Measurements from ENCODE around the gene TLR10. TPM values are rescaled to one million over a fixed set of nuclear protein-coding genes. Genes with fewer than 3 reads are reported as not detected.

Gene TLR10
- total RNA-seq, 1 donor from 2014 or later = 0.52 TPM

DNA sequence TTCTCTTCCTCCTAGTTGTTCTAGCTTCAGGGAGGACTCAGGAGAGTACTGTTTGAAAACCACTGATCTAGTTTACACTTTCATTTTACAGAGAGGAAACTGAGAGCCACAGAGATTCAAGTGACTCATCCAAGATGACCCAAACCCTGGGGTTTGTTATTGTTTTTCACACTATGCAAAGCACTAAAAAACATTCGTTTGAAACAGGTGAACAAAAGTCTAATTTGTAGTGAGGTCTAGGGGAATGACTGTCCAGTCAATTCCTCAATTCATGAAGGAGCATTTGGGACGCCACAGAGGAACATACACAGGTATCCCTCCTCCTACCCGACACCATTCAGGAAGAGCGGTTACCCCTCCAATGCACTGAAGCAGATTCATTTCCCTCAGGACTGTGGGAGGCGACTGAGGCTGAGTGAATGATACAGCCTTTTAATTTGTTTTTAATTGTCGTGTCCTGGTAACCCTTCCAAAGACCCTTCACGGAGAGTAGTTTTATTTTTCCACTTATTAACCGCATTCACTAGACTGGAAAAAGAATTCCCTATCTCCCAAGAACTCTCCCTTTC lies 30.3 kb downstream of the TLR10 start:
- no peaks in the 10 kb centered on the region for H3K36me3 ChIP-seq (ENCODE audit: control insufficient read depth in 3 of 3, insufficient read depth in 3 of 3, low read length in 3 of 3)
- H3K27me3 ChIP-seq (ENCODE audit: control insufficient read depth in 3 of 3, insufficient read depth in 3 of 3, low read length in 3 of 3) = no peaks in the 10 kb centered on the region
- no peak overlapping the region for H3K9ac ChIP-seq (ENCODE audit: low read depth in 1 of 3, low read length in 3 of 3)
- H3K27ac ChIP-seq (ENCODE audit: low read depth, low read length) = no peak overlapping the region
- no peak overlapping the region for H3K4me3 ChIP-seq (ENCODE audit: low read length in 3 of 3)
- H3K4me1 ChIP-seq (ENCODE audit: control insufficient read depth in 3 of 3, insufficient read depth in 3 of 3, low read length in 3 of 3) = peaks cover 0 to 6% (median 5%) of the 10 kb centered on the region in 3 donors
- peaks cover 0 to 2% (median 0%) of the 10 kb centered on the region in 3 donors for H3K9me3 ChIP-seq (ENCODE audit: control insufficient read depth in 3 of 3, low read length in 3 of 3)

DNA sequence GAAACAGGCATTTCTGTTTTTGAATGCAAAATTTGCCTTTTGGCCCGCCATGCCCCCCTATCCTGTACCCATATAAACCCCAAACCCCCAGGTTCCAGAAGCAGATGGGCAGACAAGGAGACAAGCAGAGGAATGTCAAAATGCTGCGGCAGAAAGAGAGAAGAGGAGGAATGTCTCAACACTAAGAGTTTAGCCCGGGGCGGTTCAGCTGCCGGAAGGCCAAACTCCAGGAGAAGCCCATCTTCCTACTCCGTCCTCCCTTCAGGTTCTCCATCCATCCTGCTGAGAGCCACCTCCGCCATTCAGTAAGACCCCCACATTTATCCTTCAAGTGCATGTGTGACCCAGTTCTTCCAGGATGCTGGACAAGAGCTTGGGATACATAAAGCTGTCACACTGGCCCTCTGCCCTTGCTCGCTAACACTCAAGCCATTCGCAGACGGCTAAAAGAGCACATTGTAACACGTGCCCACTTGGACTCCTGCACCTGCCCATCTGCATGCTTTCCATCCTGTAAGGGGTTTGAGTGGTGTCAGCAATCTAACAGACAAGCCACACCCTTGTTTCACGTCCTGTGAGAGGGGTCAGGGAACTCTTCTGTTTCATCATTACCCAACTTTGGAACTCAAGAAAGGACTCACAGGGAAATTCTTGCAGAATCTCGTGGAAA lies 31.3 kb downstream of the TLR10 start:
- H3K27ac ChIP-seq (ENCODE audit: low read depth, low read length) = no peak overlapping the region

DNA sequence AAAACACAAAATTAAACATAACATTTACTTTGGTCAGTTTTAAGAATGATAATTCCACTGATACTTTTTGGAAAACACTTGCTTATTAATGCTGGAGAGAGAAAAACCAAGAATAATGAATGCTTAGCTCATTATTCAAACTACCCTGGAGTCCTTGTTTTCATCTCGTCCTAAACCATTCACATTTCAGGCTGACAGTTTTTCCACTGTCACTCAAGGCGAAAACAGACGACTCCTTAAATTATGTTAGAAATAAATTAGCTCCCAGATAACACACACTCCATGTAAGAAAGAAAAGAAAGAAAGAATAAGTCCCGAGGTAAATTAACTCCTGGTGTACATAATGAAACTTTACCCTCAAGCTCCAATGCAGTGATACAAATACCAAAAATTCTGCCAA lies 33.5 kb downstream of the TLR10 start:
- Histone ChIP-seq H3K27ac (ENCODE audit: low read depth, low read length) (no peak overlapping the region), H3K9ac (ENCODE audit: low read depth in 1 of 3, low read length in 3 of 3) (no peak overlapping the region), H3K27me3 (ENCODE audit: control insufficient read depth in 3 of 3, insufficient read depth in 3 of 3, low read length in 3 of 3) (no peaks in the 10 kb centered on the region), H3K36me3 (ENCODE audit: control insufficient read depth in 3 of 3, insufficient read depth in 3 of 3, low read length in 3 of 3) (no peaks in the 10 kb centered on the region), H3K4me1 (ENCODE audit: control insufficient read depth in 3 of 3, insufficient read depth in 3 of 3, low read length in 3 of 3) (peaks cover 0 to 6% (median 5%) of the 10 kb centered on the region in 3 donors), H3K9me3 (ENCODE audit: control insufficient read depth in 3 of 3, low read length in 3 of 3) (peaks cover 0 to 2% (median 0%) of the 10 kb centered on the region in 3 donors), H3K4me3 (ENCODE audit: low read length in 3 of 3) (no peak overlapping the region)

More for the DNA sequence above, 31.3 kb downstream of the TLR10 start:
- peaks cover 0 to 6% (median 5%) of the 10 kb centered on the region in 3 donors for H3K4me1 ChIP-seq (ENCODE audit: control insufficient read depth in 3 of 3, insufficient read depth in 3 of 3, low read length in 3 of 3)
- no peak overlapping the region for H3K4me3 ChIP-seq (ENCODE audit: low read length in 3 of 3)
- no peaks in the 10 kb centered on the region for H3K27me3 ChIP-seq (ENCODE audit: control insufficient read depth in 3 of 3, insufficient read depth in 3 of 3, low read length in 3 of 3)
- no peaks in the 10 kb centered on the region for H3K36me3 ChIP-seq (ENCODE audit: control insufficient read depth in 3 of 3, insufficient read depth in 3 of 3, low read length in 3 of 3)
- peaks cover 0 to 2% (median 0%) of the 10 kb centered on the region in 3 donors for H3K9me3 ChIP-seq (ENCODE audit: control insufficient read depth in 3 of 3, low read length in 3 of 3)
- no peak overlapping the region for H3K9ac ChIP-seq (ENCODE audit: low read depth in 1 of 3, low read length in 3 of 3)

DNA sequence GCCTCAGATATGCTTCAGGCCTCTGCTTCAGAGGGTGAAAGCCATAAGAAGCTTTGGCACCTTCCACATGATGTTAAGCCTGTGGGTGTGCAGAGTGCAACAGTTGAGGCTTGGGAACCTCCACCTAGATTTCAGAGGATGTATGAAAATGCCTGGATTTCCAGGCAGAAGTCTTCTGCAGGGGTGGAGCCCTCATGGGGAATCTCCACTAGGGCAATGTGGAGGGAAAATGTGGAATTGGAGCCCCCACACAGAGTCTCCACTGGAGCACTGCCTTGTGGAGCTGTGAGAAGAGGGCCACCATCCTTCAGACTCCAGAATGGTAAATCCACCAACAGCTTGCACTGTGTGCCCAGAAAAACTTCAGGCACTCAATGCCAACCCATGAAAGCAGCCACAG lies 35.2 kb downstream of the TLR10 start:
- Histone ChIP-seq H3K4me1 (ENCODE audit: control insufficient read depth in 3 of 3, insufficient read depth in 3 of 3, low read length in 3 of 3) (no peaks in the 10 kb centered on the region), H3K27ac (ENCODE audit: low read depth, low read length) (no peak overlapping the region), H3K4me3 (ENCODE audit: low read length in 3 of 3) (no peak overlapping the region), H3K36me3 (ENCODE audit: control insufficient read depth in 3 of 3, insufficient read depth in 3 of 3, low read length in 3 of 3) (no peaks in the 10 kb centered on the region), H3K9ac (ENCODE audit: low read depth in 1 of 3, low read length in 3 of 3) (no peak overlapping the region), H3K9me3 (ENCODE audit: control insufficient read depth in 3 of 3, low read length in 3 of 3) (peaks cover 0 to 2% (median 0%) of the 10 kb centered on the region in 3 donors), H3K27me3 (ENCODE audit: control insufficient read depth in 3 of 3, insufficient read depth in 3 of 3, low read length in 3 of 3) (no peaks in the 10 kb centered on the region)

DNA sequence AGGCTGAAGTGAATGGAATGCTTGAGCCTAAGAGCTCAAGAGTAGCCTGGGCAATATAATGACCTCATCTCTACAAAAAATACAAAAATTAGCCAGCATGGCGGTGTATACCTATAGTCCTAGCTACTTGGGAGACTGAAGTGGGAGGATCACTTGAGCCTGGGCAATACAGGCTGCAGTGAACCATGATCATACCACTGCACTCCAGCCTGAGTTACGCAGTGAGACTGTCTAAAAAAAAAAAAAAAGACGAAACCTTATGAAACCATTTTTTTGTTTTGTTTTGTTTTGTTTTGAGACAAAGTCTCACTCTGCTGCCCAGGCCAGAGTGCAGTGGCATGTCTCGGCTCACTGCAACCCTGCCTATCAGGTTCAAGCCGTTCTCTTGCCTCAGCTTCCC lies 36.9 kb downstream of the TLR10 start:
- H3K4me3 ChIP-seq (ENCODE audit: low read length in 3 of 3) = no peak overlapping the region
- no peaks in the 10 kb centered on the region for H3K4me1 ChIP-seq (ENCODE audit: control insufficient read depth in 3 of 3, insufficient read depth in 3 of 3, low read length in 3 of 3)
- H3K36me3 ChIP-seq (ENCODE audit: control insufficient read depth in 3 of 3, insufficient read depth in 3 of 3, low read length in 3 of 3) = no peaks in the 10 kb centered on the region

DNA sequence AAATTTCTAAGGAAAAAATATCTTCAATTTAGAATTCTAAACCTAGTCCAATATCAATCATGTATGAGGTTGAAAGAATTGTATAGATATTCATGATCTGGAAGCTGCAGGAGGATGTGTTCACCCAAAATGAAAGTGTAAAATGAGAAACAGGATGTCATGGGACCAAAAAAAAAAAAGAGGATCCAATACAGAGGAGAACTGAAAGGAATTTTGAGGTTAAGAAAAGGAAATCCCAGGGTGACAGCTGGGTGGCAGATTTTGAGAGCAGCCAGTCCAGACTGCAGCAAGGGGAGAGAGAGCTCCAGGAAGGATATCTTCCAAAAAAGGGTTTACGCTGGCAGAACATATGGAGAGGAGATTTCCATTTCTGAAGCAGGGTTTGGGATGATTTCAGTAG lies 38.9 kb downstream of the TLR10 start:
- no peak overlapping the region for H3K4me3 ChIP-seq (ENCODE audit: low read length in 3 of 3)
- no peaks in the 10 kb centered on the region for H3K27me3 ChIP-seq (ENCODE audit: control insufficient read depth in 3 of 3, insufficient read depth in 3 of 3, low read length in 3 of 3)
- peaks cover 0 to 4% (median 0%) of the 10 kb centered on the region in 3 donors for H3K4me1 ChIP-seq (ENCODE audit: control insufficient read depth in 3 of 3, insufficient read depth in 3 of 3, low read length in 3 of 3)
- H3K9ac ChIP-seq (ENCODE audit: low read depth in 1 of 3, low read length in 3 of 3) = no peak overlapping the region
- H3K9me3 ChIP-seq (ENCODE audit: control insufficient read depth in 3 of 3, low read length in 3 of 3) = peaks cover 0 to 2% (median 0%) of the 10 kb centered on the region in 3 donors
- H3K27ac ChIP-seq (ENCODE audit: low read depth, low read length) = no peak overlapping the region
- no peaks in the 10 kb centered on the region for H3K36me3 ChIP-seq (ENCODE audit: control insufficient read depth in 3 of 3, insufficient read depth in 3 of 3, low read length in 3 of 3)

More for the DNA sequence above, 36.9 kb downstream of the TLR10 start:
- H3K27me3 ChIP-seq (ENCODE audit: control insufficient read depth in 3 of 3, insufficient read depth in 3 of 3, low read length in 3 of 3) = no peaks in the 10 kb centered on the region
- peaks cover 0 to 2% (median 0%) of the 10 kb centered on the region in 3 donors for H3K9me3 ChIP-seq (ENCODE audit: control insufficient read depth in 3 of 3, low read length in 3 of 3)
- no peak overlapping the region for H3K27ac ChIP-seq (ENCODE audit: low read depth, low read length)
- H3K9ac ChIP-seq (ENCODE audit: low read depth in 1 of 3, low read length in 3 of 3) = no peak overlapping the region

DNA sequence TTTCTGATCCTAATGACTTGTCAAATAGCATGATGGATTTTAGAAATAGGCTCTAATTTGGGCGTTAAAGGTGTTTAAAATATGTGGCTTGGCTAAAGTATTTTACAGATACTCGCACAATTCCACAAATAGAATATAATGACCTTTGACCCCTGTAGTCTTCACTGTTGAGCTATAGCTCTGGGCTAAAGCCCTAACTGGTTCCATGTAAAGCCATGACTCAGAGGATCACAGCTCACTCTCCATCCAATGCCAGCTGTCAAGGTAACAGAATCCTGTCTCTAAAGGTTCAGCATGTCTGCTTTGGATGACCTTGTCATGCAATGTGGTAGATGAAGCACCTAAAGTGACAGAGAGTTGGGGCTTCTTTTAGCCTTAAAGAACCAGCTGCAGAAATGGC lies 42.5 kb downstream of the TLR10 start:
- H3K36me3 ChIP-seq (ENCODE audit: control insufficient read depth in 3 of 3, insufficient read depth in 3 of 3, low read length in 3 of 3) = no peaks in the 10 kb centered on the region
- no peaks in the 10 kb centered on the region for H3K9me3 ChIP-seq (ENCODE audit: control insufficient read depth in 3 of 3, low read length in 3 of 3)
- no peak overlapping the region for H3K4me3 ChIP-seq (ENCODE audit: low read length in 3 of 3)
- no peaks in the 10 kb centered on the region for H3K27me3 ChIP-seq (ENCODE audit: control insufficient read depth in 3 of 3, insufficient read depth in 3 of 3, low read length in 3 of 3)
- H3K9ac ChIP-seq (ENCODE audit: low read depth in 1 of 3, low read length in 3 of 3) = no peak overlapping the region
- H3K4me1 ChIP-seq (ENCODE audit: control insufficient read depth in 3 of 3, insufficient read depth in 3 of 3, low read length in 3 of 3) = peaks cover 0 to 4% (median 0%) of the 10 kb centered on the region in 3 donors
- H3K27ac ChIP-seq (ENCODE audit: low read depth, low read length) = no peak overlapping the region

DNA sequence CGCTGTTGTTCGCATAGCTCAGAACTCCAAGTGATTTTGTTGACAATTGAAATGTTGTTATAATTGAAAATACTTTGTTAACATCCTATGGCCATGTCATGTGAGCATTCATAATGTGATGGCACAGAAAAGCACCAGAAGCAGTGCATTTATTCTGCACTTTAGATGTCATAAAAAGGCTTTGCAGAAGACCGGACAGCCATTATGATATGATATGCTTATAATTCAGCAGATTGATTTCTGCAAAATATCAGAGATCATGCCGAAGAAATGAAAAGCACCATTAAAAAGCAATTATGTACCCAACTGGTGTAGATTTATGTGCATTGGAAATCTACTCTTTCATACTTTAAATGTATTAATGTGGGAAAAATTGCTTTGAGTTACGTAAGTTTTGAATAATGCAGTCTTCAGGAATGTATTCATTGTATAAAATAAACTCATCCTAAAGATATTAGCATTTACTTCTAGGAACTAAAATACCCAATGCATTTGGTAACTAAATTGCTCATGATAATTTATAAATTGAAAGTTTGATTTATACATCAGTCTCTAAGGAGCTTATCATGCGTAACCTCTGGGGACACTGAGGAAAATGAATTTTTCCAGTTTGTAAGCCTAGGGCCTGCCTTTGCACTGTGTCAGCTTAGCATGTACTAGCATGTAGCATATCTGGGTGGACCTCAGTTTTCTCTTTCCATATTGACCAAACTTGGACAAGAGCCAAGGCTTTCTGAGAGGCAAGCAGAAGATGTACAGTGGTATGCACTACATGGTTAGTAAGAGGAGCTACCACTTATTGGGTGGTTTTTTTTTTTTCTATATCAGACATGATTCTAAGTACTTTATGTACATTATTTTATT lies 43.6 kb downstream of the TLR10 start:
- Histone ChIP-seq H3K9me3 (ENCODE audit: control insufficient read depth in 3 of 3, low read length in 3 of 3) (no peaks in the 10 kb centered on the region), H3K4me3 (ENCODE audit: low read length in 3 of 3) (no peak overlapping the region), H3K27me3 (ENCODE audit: control insufficient read depth in 3 of 3, insufficient read depth in 3 of 3, low read length in 3 of 3) (no peaks in the 10 kb centered on the region), H3K36me3 (ENCODE audit: control insufficient read depth in 3 of 3, insufficient read depth in 3 of 3, low read length in 3 of 3) (no peaks in the 10 kb centered on the region), H3K9ac (ENCODE audit: low read depth in 1 of 3, low read length in 3 of 3) (no peak overlapping the region), H3K27ac (ENCODE audit: low read depth, low read length) (no peak overlapping the region), H3K4me1 (ENCODE audit: control insufficient read depth in 3 of 3, insufficient read depth in 3 of 3, low read length in 3 of 3) (peaks cover 0 to 4% (median 0%) of the 10 kb centered on the region in 3 donors)

DNA sequence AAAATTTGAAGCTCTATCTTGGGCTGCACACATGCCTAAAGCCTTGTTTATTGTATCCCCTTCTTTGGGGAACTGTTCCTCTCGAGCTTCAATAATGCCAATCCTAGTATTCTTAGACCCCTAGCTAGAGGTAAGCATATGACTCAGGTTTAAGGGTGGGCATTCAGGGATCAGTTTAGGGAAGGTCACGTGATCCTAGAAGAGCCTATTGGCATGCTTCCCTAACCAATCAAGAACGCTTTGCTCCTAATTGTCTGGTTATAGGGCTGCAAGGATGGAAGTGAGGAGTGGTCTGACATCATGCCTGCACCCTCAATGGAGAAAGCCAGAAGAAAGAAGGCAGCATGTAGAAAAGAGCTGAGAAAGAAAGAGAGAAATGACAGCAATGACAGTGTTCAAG lies 46.9 kb downstream of the TLR10 start:
- Histone ChIP-seq H3K4me1 (ENCODE audit: control insufficient read depth in 3 of 3, insufficient read depth in 3 of 3, low read length in 3 of 3) (peaks cover 0 to 4% (median 0%) of the 10 kb centered on the region in 3 donors), H3K9me3 (ENCODE audit: control insufficient read depth in 3 of 3, low read length in 3 of 3) (no peaks in the 10 kb centered on the region), H3K4me3 (ENCODE audit: low read length in 3 of 3) (no peak overlapping the region), H3K27me3 (ENCODE audit: control insufficient read depth in 3 of 3, insufficient read depth in 3 of 3, low read length in 3 of 3) (no peaks in the 10 kb centered on the region), H3K36me3 (ENCODE audit: control insufficient read depth in 3 of 3, insufficient read depth in 3 of 3, low read length in 3 of 3) (no peaks in the 10 kb centered on the region), H3K27ac (ENCODE audit: low read depth, low read length) (no peak overlapping the region), H3K9ac (ENCODE audit: low read depth in 1 of 3, low read length in 3 of 3) (no peak overlapping the region)

DNA sequence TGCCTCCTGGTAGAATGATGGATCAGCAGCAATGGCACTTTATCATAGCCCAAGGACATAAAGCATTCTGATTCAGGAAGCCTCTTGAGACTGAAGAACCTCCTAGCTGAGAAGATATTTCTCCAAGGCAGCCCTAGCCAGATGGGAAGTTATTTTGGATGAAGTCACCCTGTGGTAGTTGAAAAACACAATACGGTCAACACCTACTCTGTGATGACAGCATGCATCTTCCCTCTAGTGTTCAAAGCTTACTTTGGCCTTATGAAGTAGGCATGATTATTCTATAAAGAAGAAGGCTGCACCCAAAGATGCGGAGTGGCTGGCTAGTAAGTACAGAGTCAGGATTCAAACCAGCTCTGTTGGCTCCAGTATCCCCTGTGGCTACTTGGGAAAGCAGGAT lies 47.9 kb downstream of the TLR10 start:
- Histone ChIP-seq H3K36me3 (ENCODE audit: control insufficient read depth in 3 of 3, insufficient read depth in 3 of 3, low read length in 3 of 3) (no peaks in the 10 kb centered on the region), H3K9me3 (ENCODE audit: control insufficient read depth in 3 of 3, low read length in 3 of 3) (no peaks in the 10 kb centered on the region), H3K27ac (ENCODE audit: low read depth, low read length) (no peak overlapping the region), H3K4me1 (ENCODE audit: control insufficient read depth in 3 of 3, insufficient read depth in 3 of 3, low read length in 3 of 3) (peaks cover 0 to 2% (median 0%) of the 10 kb centered on the region in 3 donors), H3K9ac (ENCODE audit: low read depth in 1 of 3, low read length in 3 of 3) (no peak overlapping the region), H3K4me3 (ENCODE audit: low read length in 3 of 3) (no peak overlapping the region), H3K27me3 (ENCODE audit: control insufficient read depth in 3 of 3, insufficient read depth in 3 of 3, low read length in 3 of 3) (no peaks in the 10 kb centered on the region)

All from skeletal muscle tissue (tissue), 4 donors.